GM23338 (cell line): Measurements from ENCODE around the gene ASGR1. TPM values are rescaled to one million over a fixed set of nuclear protein-coding genes. Genes with fewer than 3 reads are reported as not detected.
A peak's percentile ranks its signal among the peaks of the same experiment; 100 is the strongest.
"Not testable (repeated sequence)": the region's sequence is repeated elsewhere in the genome, so short reads cannot be mapped to it uniquely, and the experiment has no call there.

ENCODE experiments used
- ATAC-seq: fragments of 200-7000 bp; cut with Tn5 transposase; 3 replicates; pipeline ENCODE4 v1.9.1; 2020
- DNase-seq: peaks from one replicate; pipeline ENCODE4 v3.0.0-alpha.2; 2015; ENCODE audit warnings: low spot score
- H2AFZ ChIP-seq: fragments of 200-600 bp; sonication (generic); 2 replicates; pipeline ENCODE4 v1.8.0; 2016; ENCODE audit warnings: antibody characterized with exemption, mild to moderate bottlenecking, moderate library complexity
- H3F3A ChIP-seq: fragments of 200-600 bp; sonication (generic); replicated peaks from 2 replicates; pipeline ENCODE4 v1.8.0; 2017; ENCODE audit warnings: antibody characterized with exemption, mixed run types, low read depth
- H3K27ac ChIP-seq: fragments of 200-600 bp; sonication (generic); 2 replicates; pipeline ENCODE4 v1.6.1; 2016; ENCODE audit warnings: low read depth
- H3K27me3 ChIP-seq: fragments of 200-600 bp; sonication (generic); 2 replicates; pipeline ENCODE4 v1.8.0; 2016; ENCODE audit warnings: mild to moderate bottlenecking, mixed run types, moderate library complexity; ENCODE audit not compliant: insufficient read depth
- H3K36me3 ChIP-seq: fragments of 200-600 bp; sonication (generic); 2 replicates; pipeline ENCODE4 v1.8.0; 2016; ENCODE audit warnings: mild to moderate bottlenecking; ENCODE audit not compliant: insufficient read depth
- H3K4me1 ChIP-seq: fragments of 200-600 bp; sonication (generic); 2 replicates; pipeline ENCODE4 v1.8.0; 2016; ENCODE audit warnings: mild to moderate bottlenecking, moderate library complexity; ENCODE audit not compliant: insufficient read depth
- H3K4me2 ChIP-seq: fragments of 200-600 bp; sonication (generic); 2 replicates; pipeline ENCODE4 v1.7.1; 2017; ENCODE audit warnings: mixed run types
- H3K4me3 ChIP-seq: fragments of 200-600 bp; sonication (generic); 2 replicates; pipeline ENCODE4 v1.6.1; 2016; ENCODE audit warnings: mixed run types
- H3K79me2 ChIP-seq: fragments of 200-600 bp; sonication (generic); replicated peaks from 2 replicates; pipeline ENCODE4 v1.8.0; 2017; ENCODE audit warnings: mild to moderate bottlenecking; ENCODE audit not compliant: insufficient read depth
- H3K9me2 ChIP-seq: fragments of 200-600 bp; sonication (generic); 2 replicates; pipeline ENCODE4 v1.8.0; 2017; ENCODE audit not compliant: insufficient read depth
- H4K20me1 ChIP-seq: fragments of 200-600 bp; sonication (generic); replicated peaks from 2 replicates; pipeline ENCODE4 v1.8.0; 2017; ENCODE audit warnings: mild to moderate bottlenecking; ENCODE audit not compliant: insufficient read depth
- H3K27ac Mint-ChIP-seq: 2 replicates; pipeline ENCODE4 v1.8.0; 2020; ENCODE audit warnings: inconsistent platforms, mild to moderate bottlenecking, moderate library complexity, mixed read lengths
- H3K27me3 Mint-ChIP-seq: 3 replicates; pipeline ENCODE4 v1.8.0; 2022; ENCODE audit warnings: low read depth, mild to moderate bottlenecking, moderate library complexity, mixed read lengths, inconsistent platforms; ENCODE audit not compliant: insufficient read depth, poor library complexity
- H3K36me3 Mint-ChIP-seq: 3 replicates; pipeline ENCODE4 v1.8.0; 2021; ENCODE audit warnings: low read depth, mild to moderate bottlenecking, inconsistent platforms, moderate library complexity, mixed read lengths
- H3K4me1 Mint-ChIP-seq: 3 replicates; pipeline ENCODE4 v1.8.0; 2020; ENCODE audit warnings: mild to moderate bottlenecking, inconsistent platforms, mixed read lengths
- H3K4me3 Mint-ChIP-seq: 3 replicates; pipeline ENCODE4 v1.8.0; 2021; ENCODE audit warnings: moderate library complexity, mild to moderate bottlenecking, inconsistent platforms, mixed read lengths
- H3K9me3 Mint-ChIP-seq: 3 replicates; pipeline ENCODE4 v1.8.0; 2020; ENCODE audit warnings: moderate library complexity, mild to moderate bottlenecking, inconsistent platforms, mixed read lengths
- REST ChIP-seq: IDR thresholded peaks from one replicate; pipeline ENCODE4 v1.6.1; 2018; ENCODE audit warnings: antibody characterized with exemption; ENCODE audit not compliant: unreplicated experiment
- ZNF114 ChIP-seq: fragments of 250-450 bp; sonication (Bioruptor Pico); IDR thresholded peaks from 2 replicates; pipeline ENCODE4 v1.5.0; 2020; ENCODE audit warnings: mild to moderate bottlenecking, moderate library complexity
- polyA plus RNA-seq: library from polyadenylated mRNA; unstranded; fragments of >200 nt; fragmentation: Nextera tagmentation; extraction: Ambion mirVana; gene quantifications from 2 replicates; pipeline ENCODE4 v1.2.1, GENCODE V29; 2016
- total RNA-seq: library from RNA; depleted of rRNA; stranded (reverse); fragments of >200 nt; shearing (Covaris generic); gene quantifications from 2 replicates; pipeline ENCODE4 v1.2.3, GENCODE V29; 2014
- TF ChIP-seq, protein P1 (sequence below): fragments of 250-450 bp; sonication (Bioruptor Pico); IDR thresholded peaks from 2 replicates; pipeline ENCODE4 v1.5.0; 2020; ENCODE audit warnings: mild to moderate bottlenecking, moderate library complexity

ASGR1 gene
- total and polyA plus RNA-seq, 2 experiments from 2014 or later = 8.3 to 9.0 TPM

- TF ChIP-seq, protein P1, sequence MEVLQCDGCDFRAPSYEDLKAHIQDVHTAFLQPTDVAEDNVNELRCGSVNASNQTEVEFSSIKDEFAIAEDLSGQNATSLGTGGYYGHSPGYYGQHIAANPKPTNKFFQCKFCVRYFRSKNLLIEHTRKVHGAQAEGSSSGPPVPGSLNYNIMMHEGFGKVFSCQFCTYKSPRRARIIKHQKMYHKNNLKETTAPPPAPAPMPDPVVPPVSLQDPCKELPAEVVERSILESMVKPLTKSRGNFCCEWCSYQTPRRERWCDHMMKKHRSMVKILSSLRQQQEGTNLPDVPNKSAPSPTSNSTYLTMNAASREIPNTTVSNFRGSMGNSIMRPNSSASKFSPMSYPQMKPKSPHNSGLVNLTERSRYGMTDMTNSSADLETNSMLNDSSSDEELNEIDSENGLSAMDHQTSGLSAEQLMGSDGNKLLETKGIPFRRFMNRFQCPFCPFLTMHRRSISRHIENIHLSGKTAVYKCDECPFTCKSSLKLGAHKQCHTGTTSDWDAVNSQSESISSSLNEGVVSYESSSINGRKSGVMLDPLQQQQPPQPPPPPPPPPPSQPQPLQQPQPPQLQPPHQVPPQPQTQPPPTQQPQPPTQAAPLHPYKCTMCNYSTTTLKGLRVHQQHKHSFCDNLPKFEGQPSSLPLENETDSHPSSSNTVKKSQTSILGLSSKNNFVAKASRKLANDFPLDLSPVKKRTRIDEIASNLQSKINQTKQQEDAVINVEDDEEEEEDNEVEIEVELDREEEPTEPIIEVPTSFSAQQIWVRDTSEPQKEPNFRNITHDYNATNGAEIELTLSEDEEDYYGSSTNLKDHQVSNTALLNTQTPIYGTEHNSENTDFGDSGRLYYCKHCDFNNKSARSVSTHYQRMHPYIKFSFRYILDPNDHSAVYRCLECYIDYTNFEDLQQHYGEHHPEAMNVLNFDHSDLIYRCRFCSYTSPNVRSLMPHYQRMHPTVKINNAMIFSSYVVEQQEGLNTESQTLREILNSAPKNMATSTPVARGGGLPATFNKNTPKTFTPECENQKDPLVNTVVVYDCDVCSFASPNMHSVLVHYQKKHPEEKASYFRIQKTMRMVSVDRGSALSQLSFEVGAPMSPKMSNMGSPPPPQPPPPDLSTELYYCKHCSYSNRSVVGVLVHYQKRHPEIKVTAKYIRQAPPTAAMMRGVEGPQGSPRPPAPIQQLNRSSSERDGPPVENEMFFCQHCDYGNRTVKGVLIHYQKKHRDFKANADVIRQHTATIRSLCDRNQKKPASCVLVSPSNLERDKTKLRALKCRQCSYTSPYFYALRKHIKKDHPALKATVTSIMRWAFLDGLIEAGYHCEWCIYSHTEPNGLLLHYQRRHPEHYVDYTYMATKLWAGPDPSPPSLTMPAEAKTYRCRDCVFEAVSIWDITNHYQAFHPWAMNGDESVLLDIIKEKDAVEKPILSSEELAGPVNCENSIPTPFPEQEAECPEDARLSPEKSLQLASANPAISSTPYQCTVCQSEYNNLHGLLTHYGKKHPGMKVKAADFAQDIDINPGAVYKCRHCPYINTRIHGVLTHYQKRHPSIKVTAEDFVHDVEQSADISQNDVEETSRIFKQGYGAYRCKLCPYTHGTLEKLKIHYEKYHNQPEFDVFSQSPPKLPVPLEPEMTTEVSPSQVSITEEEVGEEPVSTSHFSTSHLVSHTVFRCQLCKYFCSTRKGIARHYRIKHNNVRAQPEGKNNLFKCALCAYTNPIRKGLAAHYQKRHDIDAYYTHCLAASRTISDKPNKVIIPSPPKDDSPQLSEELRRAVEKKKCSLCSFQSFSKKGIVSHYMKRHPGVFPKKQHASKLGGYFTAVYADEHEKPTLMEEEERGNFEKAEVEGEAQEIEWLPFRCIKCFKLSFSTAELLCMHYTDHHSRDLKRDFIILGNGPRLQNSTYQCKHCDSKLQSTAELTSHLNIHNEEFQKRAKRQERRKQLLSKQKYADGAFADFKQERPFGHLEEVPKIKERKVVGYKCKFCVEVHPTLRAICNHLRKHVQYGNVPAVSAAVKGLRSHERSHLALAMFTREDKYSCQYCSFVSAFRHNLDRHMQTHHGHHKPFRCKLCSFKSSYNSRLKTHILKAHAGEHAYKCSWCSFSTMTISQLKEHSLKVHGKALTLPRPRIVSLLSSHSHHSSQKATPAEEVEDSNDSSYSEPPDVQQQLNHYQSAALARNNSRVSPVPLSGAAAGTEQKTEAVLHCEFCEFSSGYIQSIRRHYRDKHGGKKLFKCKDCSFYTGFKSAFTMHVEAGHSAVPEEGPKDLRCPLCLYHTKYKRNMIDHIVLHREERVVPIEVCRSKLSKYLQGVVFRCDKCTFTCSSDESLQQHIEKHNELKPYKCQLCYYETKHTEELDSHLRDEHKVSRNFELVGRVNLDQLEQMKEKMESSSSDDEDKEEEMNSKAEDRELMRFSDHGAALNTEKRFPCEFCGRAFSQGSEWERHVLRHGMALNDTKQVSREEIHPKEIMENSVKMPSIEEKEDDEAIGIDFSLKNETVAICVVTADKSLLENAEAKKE (CRISPR knock-in tag) = no peak
Observed at GRCh38 chr17:7183433-7184090, 4.4 kb upstream of the ASGR1 start (continued).

DNA sequence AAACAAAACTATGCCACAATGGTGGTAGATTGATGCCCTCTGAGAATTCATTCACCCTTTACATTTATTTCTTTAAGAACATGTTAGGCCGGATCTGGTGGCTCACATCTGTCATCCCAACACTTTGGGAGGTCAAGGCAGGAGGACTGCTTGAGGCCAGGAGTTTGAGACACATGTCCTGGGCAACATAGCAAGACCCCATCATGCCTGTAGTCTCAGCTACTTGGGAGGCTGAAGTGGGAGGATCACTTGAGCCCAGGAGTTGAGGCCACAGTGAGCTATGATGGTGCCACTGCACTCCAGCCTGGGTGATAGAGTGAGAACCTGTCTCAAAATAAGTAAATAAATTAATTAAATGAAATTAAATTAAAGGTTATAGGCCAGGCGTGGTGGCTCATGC is 2.9 kb upstream of the ASGR1 start:
- DNase-seq, H3K4me3 Mint-ChIP-seq, H3K79me2 ChIP-seq, H3K36me3 Mint-ChIP-seq, H3K27ac Mint-ChIP-seq, H3K9me2 ChIP-seq, H4K20me1 ChIP-seq, H3F3A ChIP-seq, H3K27ac ChIP-seq, H3K4me2 ChIP-seq, H2AFZ ChIP-seq, H3K36me3 ChIP-seq, ATAC-seq, H3K4me1 ChIP-seq, H3K9me3 Mint-ChIP-seq, H3K4me3 ChIP-seq: not testable (repeated sequence)
- H3K27me3 ChIP-seq = peaks cover 15% of the 10 kb centered on the region
- peaks cover 12% of the 10 kb centered on the region for H3K4me1 Mint-ChIP-seq
- peaks cover 19% of the 10 kb centered on the region for H3K27me3 Mint-ChIP-seq

GRCh38 chr17:7178973-7179316 is 225 bp downstream of the ASGR1 start:
- no peaks in the 10 kb centered on the region for H3K9me2 ChIP-seq
- ATAC-seq (no peak), DNase-seq (no peak)
- TF ChIP-seq REST (no peak), ZNF114 (CRISPR knock-in tag) (no peak)
- H4K20me1 ChIP-seq = no peaks in the 10 kb centered on the region
- Mint-ChIP-seq H3K27me3 (peaks cover 16% of the 10 kb centered on the region), H3K36me3 (no peaks in the 10 kb centered on the region), H3K27ac (no peak overlapping the region), H3K9me3 (no peaks in the 10 kb centered on the region), H3K4me1 (peaks cover 12% of the 10 kb centered on the region), H3K4me3 (0 out of 3 replicates have a peak overlapping the region, but pooled peaks have one; percentile 11)
- H3K4me1 ChIP-seq = peaks cover 4% of the 10 kb centered on the region; the same call in 1 of the 2 replicates
- peaks cover 14% of the 10 kb centered on the region for H3F3A ChIP-seq
- peaks cover 42% of the 10 kb centered on the region for H3K27me3 ChIP-seq
- no peak overlapping the region for H3K27ac ChIP-seq
- H2AFZ ChIP-seq = no peak overlapping the region
- no peak overlapping the region for H3K4me3 ChIP-seq
- H3K4me2 ChIP-seq = no peak overlapping the region
- no peaks in the 10 kb centered on the region for H3K79me2 ChIP-seq
- H3K36me3 ChIP-seq = no peaks in the 10 kb centered on the region
